GM19043 (cell line): ENCODE measurements around the gene ITGA4.

Source experiments
- ATAC-seq: cut with Tn5 transposase; IDR thresholded peaks from one replicate; pipeline ENCODE4 v1.9.1; 2021; ENCODE audit warnings: low read depth; ENCODE audit not compliant: unreplicated experiment

Gene ITGA4

GRCh38 chr2:181485638-181485946 is 28.4 kb downstream of the ITGA4 start:
- ATAC-seq = no peak

GRCh38 chr2:181499231-181499630 is 42.0 kb downstream of the ITGA4 start:
- no peak for ATAC-seq

- ATAC-seq = no peak
Measured at GRCh38 chr2:181500201-181500600, 43.0 kb downstream of the ITGA4 start.

- ATAC-seq = no peak
Measured at GRCh38 chr2:181515719-181516118, 58.5 kb downstream of the ITGA4 start.

GRCh38 chr2:181516992-181517391 is 59.8 kb downstream of the ITGA4 start:
- no peak for ATAC-seq

- ATAC-seq = no peak
Measured at GRCh38 chr2:181517685-181518301, 60.6 kb downstream of the ITGA4 start.

GRCh38 chr2:181520253-181520652 is 63.1 kb downstream of the ITGA4 start:
- ATAC-seq = no peak

- ATAC-seq = no peak
Measured at GRCh38 chr2:181523756-181524155, 66.6 kb downstream of the ITGA4 start.

GRCh38 chr2:181526014-181526413 is 68.8 kb downstream of the ITGA4 start:
- ATAC-seq = no peak

GRCh38 chr2:181527058-181527457 is 69.9 kb downstream of the ITGA4 start:
- ATAC-seq = no peak

- no peak for ATAC-seq
Measured at GRCh38 chr2:181528441-181528840, 71.3 kb downstream of the ITGA4 start.

GRCh38 chr2:181536730-181537129 is 79.5 kb downstream of the ITGA4 start:
- ATAC-seq = no peak

- no peak for ATAC-seq
Measured at GRCh38 chr2:181540421-181540820, 83.2 kb downstream of the ITGA4 start.

- ATAC-seq = no peak
Measured at GRCh38 chr2:181542170-181542569, 85.0 kb downstream of the ITGA4 start.

GRCh38 chr2:181546086-181546485 is 88.9 kb downstream of the ITGA4 start:
- no peak for ATAC-seq

- no peak for ATAC-seq
Measured at GRCh38 chr2:181552808-181553207, 95.6 kb downstream of the ITGA4 start.

GRCh38 chr2:181553244-181553643 is 96.1 kb downstream of the ITGA4 start:
- ATAC-seq = no peak

- no peak for ATAC-seq
Measured at GRCh38 chr2:181554061-181554830, 97.1 kb downstream of the ITGA4 start.

- ATAC-seq = no peak
Measured at GRCh38 chr2:181558371-181558770, 101.2 kb downstream of the ITGA4 start.

- no peak for ATAC-seq
Measured at GRCh38 chr2:181563101-181563692, 106.0 kb downstream of the ITGA4 start.

GRCh38 chr2:181566334-181567032 is 109.3 kb downstream of the ITGA4 start:
- ATAC-seq = no peak
